Nephron progenitor cell (in vitro differentiated cells): Measurements from ENCODE around the gene PRKG1.
"Not testable (repeated sequence)": the region's sequence is repeated elsewhere in the genome, so short reads cannot be mapped to it uniquely, and the experiment has no call there.

Experiments used
- DNase-seq: peaks from one replicate; pipeline ENCODE4 v3.0.0; 2021
- H3K27ac Mint-ChIP-seq: 2 replicates; pipeline ENCODE4 v1.8.0; 2021; ENCODE audit warnings: mild to moderate bottlenecking, moderate library complexity, mixed read lengths
- H3K27me3 Mint-ChIP-seq: 2 replicates; pipeline ENCODE4 v1.8.0; 2021; ENCODE audit warnings: mild to moderate bottlenecking, low read depth, mixed read lengths; ENCODE audit not compliant: poor library complexity
- H3K36me3 Mint-ChIP-seq: 2 replicates; pipeline ENCODE4 v1.8.0; 2021; ENCODE audit warnings: low read depth, mixed read lengths
- H3K4me1 Mint-ChIP-seq: 2 replicates; pipeline ENCODE4 v1.8.0; 2021; ENCODE audit warnings: mixed read lengths
- H3K4me3 Mint-ChIP-seq: 2 replicates; pipeline ENCODE4 v1.8.0; 2021; ENCODE audit warnings: mild to moderate bottlenecking, moderate library complexity, mixed read lengths
- H3K9me3 Mint-ChIP-seq: 2 replicates; pipeline ENCODE4 v1.8.0; 2021; ENCODE audit warnings: mild to moderate bottlenecking, moderate library complexity, mixed read lengths
- TF ChIP-seq, protein P1 (sequence below): fragments of 200-600 bp; sonication (generic); IDR thresholded peaks from 2 replicates; pipeline ENCODE4 v1.5.0; 2021; ENCODE audit warnings: antibody characterized with exemption

The PRKG1 gene

DNA sequence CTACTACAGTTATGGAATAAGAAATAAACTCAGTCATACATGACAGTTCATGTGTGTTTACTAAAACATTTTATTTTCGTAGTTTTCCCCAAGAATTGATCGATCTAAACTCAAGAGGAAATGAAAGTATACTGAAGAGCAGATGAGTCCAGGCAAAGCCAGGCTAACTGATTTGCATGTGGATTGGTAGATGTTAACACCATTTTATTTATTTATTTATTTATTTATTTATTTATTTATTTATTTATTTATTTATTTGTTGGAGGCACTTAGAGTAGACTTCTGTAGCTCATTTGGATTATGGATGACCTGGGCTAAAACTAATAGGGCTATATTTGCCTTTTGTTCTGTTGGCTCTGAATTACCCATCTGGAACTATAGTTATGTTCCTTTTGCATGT is 1171.3 kb downstream of the PRKG1 start:
- no peak for DNase-seq
- peaks cover 6% of the 10 kb centered on the region for H3K4me1 Mint-ChIP-seq
- H3K27me3 Mint-ChIP-seq, result no peaks in the 10 kb centered on the region
- no peak overlapping the region for H3K27ac Mint-ChIP-seq
- H3K4me3 Mint-ChIP-seq, result no peak overlapping the region
- no peaks in the 10 kb centered on the region for H3K9me3 Mint-ChIP-seq
- H3K36me3 Mint-ChIP-seq, result no peaks in the 10 kb centered on the region
- TF ChIP-seq, protein P1, sequence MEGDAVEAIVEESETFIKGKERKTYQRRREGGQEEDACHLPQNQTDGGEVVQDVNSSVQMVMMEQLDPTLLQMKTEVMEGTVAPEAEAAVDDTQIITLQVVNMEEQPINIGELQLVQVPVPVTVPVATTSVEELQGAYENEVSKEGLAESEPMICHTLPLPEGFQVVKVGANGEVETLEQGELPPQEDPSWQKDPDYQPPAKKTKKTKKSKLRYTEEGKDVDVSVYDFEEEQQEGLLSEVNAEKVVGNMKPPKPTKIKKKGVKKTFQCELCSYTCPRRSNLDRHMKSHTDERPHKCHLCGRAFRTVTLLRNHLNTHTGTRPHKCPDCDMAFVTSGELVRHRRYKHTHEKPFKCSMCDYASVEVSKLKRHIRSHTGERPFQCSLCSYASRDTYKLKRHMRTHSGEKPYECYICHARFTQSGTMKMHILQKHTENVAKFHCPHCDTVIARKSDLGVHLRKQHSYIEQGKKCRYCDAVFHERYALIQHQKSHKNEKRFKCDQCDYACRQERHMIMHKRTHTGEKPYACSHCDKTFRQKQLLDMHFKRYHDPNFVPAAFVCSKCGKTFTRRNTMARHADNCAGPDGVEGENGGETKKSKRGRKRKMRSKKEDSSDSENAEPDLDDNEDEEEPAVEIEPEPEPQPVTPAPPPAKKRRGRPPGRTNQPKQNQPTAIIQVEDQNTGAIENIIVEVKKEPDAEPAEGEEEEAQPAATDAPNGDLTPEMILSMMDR, result no peak

- not testable (repeated sequence) for H3K4me3 Mint-ChIP-seq, H3K27ac Mint-ChIP-seq, H3K27me3 Mint-ChIP-seq, H3K36me3 Mint-ChIP-seq, DNase-seq, H3K9me3 Mint-ChIP-seq, H3K4me1 Mint-ChIP-seq
Measured at GRCh38 chr10:52247929-52248328, 1173.6 kb downstream of the PRKG1 start.

GRCh38 chr10:52248697-52249306 is 1174.5 kb downstream of the PRKG1 start:
- H3K27ac Mint-ChIP-seq, result no peak overlapping the region
- no peaks in the 10 kb centered on the region for H3K27me3 Mint-ChIP-seq
- no peak overlapping the region for H3K4me3 Mint-ChIP-seq
- TF ChIP-seq, protein P1, result no peak
- H3K36me3 Mint-ChIP-seq, result no peaks in the 10 kb centered on the region
- no peaks in the 10 kb centered on the region for H3K9me3 Mint-ChIP-seq
- no peak for DNase-seq
- peaks cover 8% of the 10 kb centered on the region for H3K4me1 Mint-ChIP-seq

- peaks cover 8% of the 10 kb centered on the region for H3K4me1 Mint-ChIP-seq
- TF ChIP-seq, protein P1, result no peak
- no peaks in the 10 kb centered on the region for H3K36me3 Mint-ChIP-seq
- H3K9me3 Mint-ChIP-seq, result no peaks in the 10 kb centered on the region
- H3K27ac Mint-ChIP-seq, result no peak overlapping the region
- H3K27me3 Mint-ChIP-seq, result no peaks in the 10 kb centered on the region
- DNase-seq, result no peak
- H3K4me3 Mint-ChIP-seq, result no peak overlapping the region
Measured at GRCh38 chr10:52249850-52250395, 1175.6 kb downstream of the PRKG1 start.

DNA sequence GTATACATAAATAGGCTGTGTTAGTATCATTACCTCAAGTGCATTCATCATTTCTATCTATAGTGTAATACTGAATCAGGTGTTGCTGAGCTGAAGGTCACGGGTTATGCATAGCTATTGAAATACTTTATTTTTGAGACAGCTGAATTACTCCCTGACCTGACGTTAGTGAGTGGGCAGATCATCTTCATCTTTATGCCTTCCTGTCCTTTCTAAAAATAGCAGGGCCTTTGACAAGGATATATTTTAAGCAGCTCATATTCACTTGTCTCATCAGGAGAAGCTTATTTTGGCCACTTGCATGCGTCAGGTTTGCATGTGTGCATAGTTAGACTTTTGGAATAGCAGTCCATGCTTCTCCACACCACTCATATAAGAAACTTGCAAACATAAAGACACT is 1176.2 kb downstream of the PRKG1 start:
- H3K4me1 Mint-ChIP-seq, result peaks cover 11% of the 10 kb centered on the region
- no peaks in the 10 kb centered on the region for H3K27me3 Mint-ChIP-seq
- TF ChIP-seq, protein P1, result no peak
- no peak overlapping the region for H3K27ac Mint-ChIP-seq
- DNase-seq, result no peak
- H3K36me3 Mint-ChIP-seq, result no peaks in the 10 kb centered on the region
- H3K9me3 Mint-ChIP-seq, result no peaks in the 10 kb centered on the region
- H3K4me3 Mint-ChIP-seq, result no peak overlapping the region

- Mint-ChIP-seq H3K27ac (no peak overlapping the region), H3K27me3 (peaks cover 2% of the 10 kb centered on the region), H3K9me3 (no peaks in the 10 kb centered on the region), H3K36me3 (no peaks in the 10 kb centered on the region), H3K4me1 (peaks cover 13% of the 10 kb centered on the region), H3K4me3 (no peak overlapping the region)
- TF ChIP-seq, protein P1, result no peak
- no peak for DNase-seq
Measured at GRCh38 chr10:52252307-52252706, 1178.0 kb downstream of the PRKG1 start.
